Measurements from ENCODE around the gene HCFC1R1.

The HCFC1R1 gene

DNA sequence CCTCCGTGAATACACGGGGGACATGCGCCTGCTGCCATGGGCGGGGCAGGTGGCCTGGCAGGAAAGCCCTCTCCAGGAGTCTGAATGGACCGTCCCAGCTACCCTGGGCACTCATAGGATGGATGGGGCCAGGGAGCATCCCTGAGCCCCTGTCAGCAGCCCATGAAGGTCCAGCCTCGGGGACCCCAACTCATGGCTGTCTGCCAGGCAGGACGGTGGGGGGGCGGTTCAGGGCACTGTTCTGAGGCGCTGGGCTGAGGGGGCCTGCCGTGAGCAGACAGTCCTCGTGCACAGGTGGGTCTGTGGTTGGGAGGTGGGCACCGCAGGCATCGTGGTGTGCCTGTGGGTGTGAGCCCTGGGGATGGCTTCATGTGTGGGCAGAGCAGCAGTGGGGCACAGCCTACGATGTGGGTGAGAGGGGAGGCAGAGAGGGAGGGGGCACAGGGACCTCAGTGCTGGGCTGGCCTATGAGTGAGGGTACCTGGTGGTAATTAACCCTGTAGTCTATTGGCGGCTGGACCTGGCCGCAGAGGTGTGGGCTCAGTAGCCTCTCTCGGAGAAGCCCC, 37.0 kb downstream of the HCFC1R1 start:
- DNase-seq (ENCODE audit: low read depth, low spot score): no peak
- TF ChIP-seq, protein P1, sequence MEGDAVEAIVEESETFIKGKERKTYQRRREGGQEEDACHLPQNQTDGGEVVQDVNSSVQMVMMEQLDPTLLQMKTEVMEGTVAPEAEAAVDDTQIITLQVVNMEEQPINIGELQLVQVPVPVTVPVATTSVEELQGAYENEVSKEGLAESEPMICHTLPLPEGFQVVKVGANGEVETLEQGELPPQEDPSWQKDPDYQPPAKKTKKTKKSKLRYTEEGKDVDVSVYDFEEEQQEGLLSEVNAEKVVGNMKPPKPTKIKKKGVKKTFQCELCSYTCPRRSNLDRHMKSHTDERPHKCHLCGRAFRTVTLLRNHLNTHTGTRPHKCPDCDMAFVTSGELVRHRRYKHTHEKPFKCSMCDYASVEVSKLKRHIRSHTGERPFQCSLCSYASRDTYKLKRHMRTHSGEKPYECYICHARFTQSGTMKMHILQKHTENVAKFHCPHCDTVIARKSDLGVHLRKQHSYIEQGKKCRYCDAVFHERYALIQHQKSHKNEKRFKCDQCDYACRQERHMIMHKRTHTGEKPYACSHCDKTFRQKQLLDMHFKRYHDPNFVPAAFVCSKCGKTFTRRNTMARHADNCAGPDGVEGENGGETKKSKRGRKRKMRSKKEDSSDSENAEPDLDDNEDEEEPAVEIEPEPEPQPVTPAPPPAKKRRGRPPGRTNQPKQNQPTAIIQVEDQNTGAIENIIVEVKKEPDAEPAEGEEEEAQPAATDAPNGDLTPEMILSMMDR (IDR thresholded peaks at IDR 0.05; ENCODE audit: low read depth, low read length): no peak
- in situ Hi-C loops (cut with HindIII; ENCODE audit: low sequenced_read_pairs): no loop called here
- no peak overlapping the region for H3K4me3 ChIP-seq (ENCODE audit: low read depth, low read length)

DNA sequence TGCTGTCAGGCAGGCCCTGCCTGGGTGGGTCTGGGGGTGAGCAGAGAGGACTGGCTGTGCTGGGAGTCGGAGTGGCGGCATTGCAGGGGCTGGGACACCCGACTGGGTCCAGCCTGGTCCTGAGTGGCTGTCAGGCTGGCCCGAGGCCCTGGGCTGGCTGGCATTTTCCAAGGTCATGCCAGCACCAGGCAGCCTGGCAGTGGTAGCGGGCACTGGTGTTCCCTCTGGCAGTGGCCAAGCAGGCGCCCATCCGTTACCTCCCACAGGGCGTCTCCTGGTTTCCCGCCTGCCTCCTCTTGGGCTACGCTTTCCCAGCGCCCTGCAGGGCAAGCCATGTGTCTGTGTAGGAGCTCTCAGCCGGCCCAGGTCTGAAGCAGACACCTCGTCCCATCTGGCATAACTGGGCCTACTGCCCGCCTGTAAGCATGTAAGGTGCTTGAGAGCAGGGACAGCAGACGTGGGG, 37.8 kb downstream of the HCFC1R1 start:
- TF ChIP-seq, protein P1 (IDR thresholded peaks at IDR 0.05; ENCODE audit: low read depth, low read length): no peak
- no peak overlapping the region for H3K4me3 ChIP-seq (ENCODE audit: low read depth, low read length)
- in situ Hi-C loops (cut with HindIII; ENCODE audit: low sequenced_read_pairs): no loop called here
- no peak for DNase-seq (ENCODE audit: low read depth, low spot score)

DNA sequence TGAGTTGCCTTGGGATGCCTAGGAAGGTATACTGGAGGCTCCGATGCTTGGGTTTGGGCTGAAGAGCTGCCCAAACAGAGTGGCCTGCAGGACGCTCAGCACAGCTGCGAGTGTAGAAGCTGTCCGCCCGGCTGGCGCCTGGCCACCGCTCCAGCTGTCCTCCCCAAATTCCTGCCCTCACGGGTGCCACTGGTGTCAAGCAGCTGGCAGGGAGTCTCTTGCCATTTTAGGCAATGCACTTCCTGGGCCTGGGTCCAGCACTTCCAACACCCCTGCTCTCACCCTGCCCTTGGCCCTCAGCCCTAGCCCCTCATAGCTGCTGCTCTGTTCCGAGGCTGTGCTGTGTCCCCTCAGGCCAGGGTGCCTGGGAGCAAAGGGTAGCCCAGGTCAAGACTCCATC, 38.3 kb downstream of the HCFC1R1 start:
- in situ Hi-C loops (cut with HindIII; ENCODE audit: low sequenced_read_pairs): no loop called here
- DNase-seq (ENCODE audit: low read depth, low spot score): no peak
- H3K4me3 ChIP-seq (ENCODE audit: low read depth, low read length): no peak overlapping the region
- TF ChIP-seq, protein P1 (IDR thresholded peaks at IDR 0.05; ENCODE audit: low read depth, low read length): no peak

DNA sequence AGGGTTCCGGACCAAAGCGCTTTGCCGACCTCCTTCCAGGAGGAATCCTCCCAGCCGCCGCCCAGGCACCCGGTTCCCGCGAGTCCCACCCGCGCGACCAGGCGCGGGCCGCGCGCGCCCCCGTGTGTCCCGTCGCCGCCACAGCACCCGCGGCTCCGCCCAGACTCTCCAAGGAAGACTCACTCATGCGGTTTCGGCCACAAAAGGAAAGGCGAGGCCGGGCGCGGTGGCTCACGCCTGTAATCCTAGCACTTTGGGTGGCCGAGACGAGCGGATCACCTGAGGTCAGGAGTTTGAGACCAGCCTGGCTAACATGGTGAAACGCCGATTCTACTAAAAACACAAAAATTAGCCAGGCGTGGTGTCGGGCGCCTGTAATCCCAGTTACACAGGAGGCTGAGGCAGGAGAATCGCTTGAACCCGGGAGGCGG, 40.0 kb downstream of the HCFC1R1 start:
- DNase-seq (ENCODE audit: low read depth, low spot score): peak; percentile 80
- in situ Hi-C loops (cut with HindIII; ENCODE audit: low sequenced_read_pairs): no loop called here
- TF ChIP-seq, protein P1 (IDR thresholded peaks at IDR 0.05; ENCODE audit: low read depth, low read length): peak; percentile 73
- peak overlapping the region; percentile 29 for H3K4me3 ChIP-seq (ENCODE audit: low read depth, low read length)

DNA sequence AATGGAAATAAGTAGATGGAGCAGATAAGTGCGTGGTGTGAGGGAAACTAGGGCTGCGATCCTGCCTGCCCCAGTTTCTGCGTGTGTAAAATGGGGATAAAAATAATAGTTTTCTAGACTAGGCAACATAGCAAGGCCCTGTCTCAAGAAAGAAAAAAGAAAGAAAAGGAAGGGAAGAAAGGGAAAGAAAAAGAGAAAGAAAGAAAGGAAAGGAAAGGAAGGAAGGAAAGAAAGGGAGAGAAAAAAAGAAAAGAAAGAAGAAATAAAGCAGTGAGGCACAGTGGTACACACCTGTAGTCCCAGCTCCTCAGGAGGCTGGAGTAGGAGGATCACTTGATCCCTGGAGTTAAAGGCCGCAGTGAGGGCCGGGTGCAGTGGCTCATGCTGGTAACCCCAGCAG, 41.3 kb downstream of the HCFC1R1 start:
- in situ Hi-C loops (cut with HindIII; ENCODE audit: low sequenced_read_pairs): no loop called here
- TF ChIP-seq, protein P1 (IDR thresholded peaks at IDR 0.05; ENCODE audit: low read depth, low read length): no peak
- no peak overlapping the region for H3K4me3 ChIP-seq (ENCODE audit: low read depth, low read length)
- no peak for DNase-seq (ENCODE audit: low read depth, low spot score)

DNA sequence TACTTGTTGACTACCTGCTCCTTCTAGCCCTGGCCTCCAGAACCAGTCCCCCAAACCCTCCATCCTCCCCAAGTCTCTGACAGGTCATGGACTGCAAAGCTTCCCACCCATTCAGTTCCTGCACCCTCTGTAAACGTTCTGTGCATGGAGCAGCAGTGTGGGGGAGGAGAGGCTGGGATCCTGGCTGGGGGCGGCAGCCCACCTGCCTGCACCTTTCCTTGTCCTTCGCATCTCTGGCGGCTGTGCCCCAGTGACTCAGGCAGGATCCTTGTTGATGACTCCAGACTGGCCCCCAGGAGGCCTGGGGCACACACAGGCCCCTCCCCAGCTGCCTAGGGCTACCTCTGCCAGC, 41.9 kb downstream of the HCFC1R1 start:
- in situ Hi-C loops (cut with HindIII; ENCODE audit: low sequenced_read_pairs): no loop called here
- no peak overlapping the region for H3K4me3 ChIP-seq (ENCODE audit: low read depth, low read length)
- TF ChIP-seq, protein P1 (IDR thresholded peaks at IDR 0.05; ENCODE audit: low read depth, low read length): no peak
- DNase-seq (ENCODE audit: low read depth, low spot score): no peak
